Stomach (tissue), 4 donors: ENCODE results near the gene TUBB1.

ENCODE experiments used
- POLR2A ChIP-seq, 4 donors: fragments of 450-650 bp; IDR thresholded peaks; one replicate each; pipeline ENCODE4 v1.6.1; 2016; ENCODE audit warnings: antibody characterized with exemption in 4 of 4, control low read depth in 2 of 4, mild to moderate bottlenecking in 1 of 4, moderate library complexity in 1 of 4
- TF ChIP-seq, protein P1 (sequence below), 7 experiments: fragments of 450-650 bp in 4 of 7; fragments of 200-600 bp in 3 of 7; sonication (generic) in 3 of 7; IDR thresholded peaks; one replicate each; pipeline ENCODE4 v1.5.1; 2016 to 2019; ENCODE audit warnings: antibody characterized with exemption in 7 of 7, control low read depth in 2 of 7, mild to moderate bottlenecking in 1 of 7

DNA sequence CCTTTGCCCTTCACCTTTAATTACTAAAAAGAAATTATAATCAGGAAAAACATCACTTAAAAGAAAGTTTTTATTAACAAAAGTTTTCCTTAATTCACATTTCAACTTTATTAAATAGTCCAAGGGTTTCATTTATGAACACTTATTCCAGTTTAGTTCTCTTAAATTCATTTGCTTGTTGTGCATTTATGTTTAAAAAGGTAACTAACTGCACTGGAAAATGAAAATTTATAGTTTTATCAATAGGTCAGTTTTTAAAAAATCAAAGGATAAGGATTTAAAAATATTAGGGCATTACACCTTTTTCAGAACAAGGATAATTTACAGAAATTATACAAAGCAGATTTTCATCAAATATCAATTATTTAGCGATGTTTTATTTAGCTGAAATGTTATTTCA is 13.9 kb downstream of the TUBB1 start:
- TF ChIP-seq, protein P1, sequence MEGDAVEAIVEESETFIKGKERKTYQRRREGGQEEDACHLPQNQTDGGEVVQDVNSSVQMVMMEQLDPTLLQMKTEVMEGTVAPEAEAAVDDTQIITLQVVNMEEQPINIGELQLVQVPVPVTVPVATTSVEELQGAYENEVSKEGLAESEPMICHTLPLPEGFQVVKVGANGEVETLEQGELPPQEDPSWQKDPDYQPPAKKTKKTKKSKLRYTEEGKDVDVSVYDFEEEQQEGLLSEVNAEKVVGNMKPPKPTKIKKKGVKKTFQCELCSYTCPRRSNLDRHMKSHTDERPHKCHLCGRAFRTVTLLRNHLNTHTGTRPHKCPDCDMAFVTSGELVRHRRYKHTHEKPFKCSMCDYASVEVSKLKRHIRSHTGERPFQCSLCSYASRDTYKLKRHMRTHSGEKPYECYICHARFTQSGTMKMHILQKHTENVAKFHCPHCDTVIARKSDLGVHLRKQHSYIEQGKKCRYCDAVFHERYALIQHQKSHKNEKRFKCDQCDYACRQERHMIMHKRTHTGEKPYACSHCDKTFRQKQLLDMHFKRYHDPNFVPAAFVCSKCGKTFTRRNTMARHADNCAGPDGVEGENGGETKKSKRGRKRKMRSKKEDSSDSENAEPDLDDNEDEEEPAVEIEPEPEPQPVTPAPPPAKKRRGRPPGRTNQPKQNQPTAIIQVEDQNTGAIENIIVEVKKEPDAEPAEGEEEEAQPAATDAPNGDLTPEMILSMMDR (IDR thresholded peaks at IDR 0.05) = no peak
- no peak for TF ChIP-seq POLR2A (IDR thresholded peaks at IDR 0.05)
